OCI-LY7 (cell line): ENCODE results near the gene SCG3.

Experiments
- EZH2phosphoT487 ChIP-seq: fragments of 200-600 bp; sonication (generic); IDR thresholded peaks from 2 replicates; pipeline ENCODE4 v1.6.1; 2018; ENCODE audit warnings: low read depth, borderline replicate concordance, mild to moderate bottlenecking, mixed run types, antibody characterized with exemption, low read length, moderate library complexity, mixed read lengths
- TF ChIP-seq, protein P1 (sequence below): fragments of 200-600 bp; sonication (generic); conservative IDR thresholded peaks from 2 replicates; pipeline ENCODE4 v1.5.1; 2014; ENCODE audit warnings: mild to moderate bottlenecking, antibody characterized with exemption, low read length, moderate library complexity, mixed read lengths

DNA sequence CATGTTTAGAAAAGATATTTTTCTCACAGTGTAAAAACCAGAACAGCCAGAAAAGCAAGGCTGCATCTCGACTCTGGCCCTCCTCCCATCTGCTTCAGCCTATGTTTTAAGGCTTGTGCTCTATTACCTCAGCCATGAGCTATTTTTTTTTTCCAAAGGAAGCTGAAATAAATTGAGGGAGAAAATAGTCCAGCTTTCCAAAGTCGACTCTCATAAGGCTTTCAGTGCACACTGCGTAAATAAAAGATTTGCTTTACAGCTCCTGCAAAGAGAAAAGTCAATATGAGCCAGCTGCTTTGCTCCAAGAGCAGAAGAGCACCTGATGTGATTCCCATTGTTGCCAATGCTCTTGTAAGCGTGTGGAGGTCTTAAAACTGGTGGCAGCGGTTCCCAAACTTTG is 26.7 kb downstream of the SCG3 start:
- TF ChIP-seq, protein P1, sequence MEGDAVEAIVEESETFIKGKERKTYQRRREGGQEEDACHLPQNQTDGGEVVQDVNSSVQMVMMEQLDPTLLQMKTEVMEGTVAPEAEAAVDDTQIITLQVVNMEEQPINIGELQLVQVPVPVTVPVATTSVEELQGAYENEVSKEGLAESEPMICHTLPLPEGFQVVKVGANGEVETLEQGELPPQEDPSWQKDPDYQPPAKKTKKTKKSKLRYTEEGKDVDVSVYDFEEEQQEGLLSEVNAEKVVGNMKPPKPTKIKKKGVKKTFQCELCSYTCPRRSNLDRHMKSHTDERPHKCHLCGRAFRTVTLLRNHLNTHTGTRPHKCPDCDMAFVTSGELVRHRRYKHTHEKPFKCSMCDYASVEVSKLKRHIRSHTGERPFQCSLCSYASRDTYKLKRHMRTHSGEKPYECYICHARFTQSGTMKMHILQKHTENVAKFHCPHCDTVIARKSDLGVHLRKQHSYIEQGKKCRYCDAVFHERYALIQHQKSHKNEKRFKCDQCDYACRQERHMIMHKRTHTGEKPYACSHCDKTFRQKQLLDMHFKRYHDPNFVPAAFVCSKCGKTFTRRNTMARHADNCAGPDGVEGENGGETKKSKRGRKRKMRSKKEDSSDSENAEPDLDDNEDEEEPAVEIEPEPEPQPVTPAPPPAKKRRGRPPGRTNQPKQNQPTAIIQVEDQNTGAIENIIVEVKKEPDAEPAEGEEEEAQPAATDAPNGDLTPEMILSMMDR = no peak
- TF ChIP-seq EZH2phosphoT487 = no peak
